ENCODE measurements around the gene EEIG2. TPM values are rescaled to one million over a fixed set of nuclear protein-coding genes. Genes with fewer than 3 reads are reported as not detected.

The EEIG2 gene
- total and polyA plus RNA-seq, 2 donors (not counting 3 experiments of a cell fraction or from before 2014, with no cell fraction given), result 2.5 to 7.2 TPM

- ChIA-PET CTCF (interaction anchor here (1.0 to 2.3 kb wide), 8 partner anchors 8 to 107 kb away, joined by 3 to 28 read pairs (median 5); partner anchors contain the start of genes EEIG2 and PRPF38B), POLR2A (no interaction called here)
- Histone ChIP-seq H2AFZ (ENCODE audit: low read depth, low read length) (no peak overlapping the region), H3K27me3 (ENCODE audit: control insufficient read depth in 2 of 2, insufficient read depth in 2 of 2, low read length in 2 of 2) (no peaks in the 10 kb centered on the region), H3K4me2 (ENCODE audit: insufficient read depth, low read length) (peak overlapping the region; percentile 72), H3K36me3 (ENCODE audit: control insufficient read depth in 2 of 2, extremely low read depth in 1 of 2, insufficient read depth in 2 of 2, low read length in 2 of 2) (no peaks in the 10 kb centered on the region), H3K27ac (ENCODE audit: insufficient read depth, low read depth, low read length) (peak overlapping the region; percentile 73), H3K9me1 (replicated peaks; ENCODE audit: control insufficient read depth, extremely low read depth, insufficient read depth, low read length) (no peaks in the 10 kb centered on the region), H3K4me1 (ENCODE audit: control insufficient read depth, extremely low read depth, insufficient read depth, low read length) (peaks cover 41% of the 10 kb centered on the region), H3K9me3 (replicated peaks; ENCODE audit: control insufficient read depth, insufficient read depth, low read length) (peaks cover 3% of the 10 kb centered on the region), H3K4me3 (replicated peaks in 1 of 3; ENCODE audit: insufficient read depth in 1 of 3, low read depth in 1 of 3, low read length in 3 of 3) (no peak overlapping the region), H3K79me2 (ENCODE audit: control insufficient read depth, insufficient read depth, low read length) (no peaks in the 10 kb centered on the region), H4K20me1 (replicated peaks; ENCODE audit: control insufficient read depth, extremely low read depth, insufficient read depth, low read length) (no peaks in the 10 kb centered on the region), H3K9ac (replicated peaks; ENCODE audit: extremely low read depth, insufficient read depth, low read length) (peak overlapping the region; percentile 33)
- BruUV-seq (replicated peaks), result no TSS peak
- DNase-seq (ENCODE audit: low read depth, low spot score) (peak; percentile 32), FAIRE-seq (no peak)
- TF ChIP-seq JUN (IDR thresholded peaks at IDR 0.05; ENCODE audit: borderline replicate concordance, insufficient read depth, insufficient read length, low read depth) (no peak), FOS (IDR thresholded peaks at IDR 0.05; ENCODE audit: borderline replicate concordance, insufficient read depth, low read length) (no peak), MAX (IDR thresholded peaks at IDR 0.05; ENCODE audit: insufficient read depth, insufficient read length) (no peak)
- dilution Hi-C loops (cut with MboI; ENCODE audit: extremely low pct_ligation_motif_present, low sequenced_read_pairs) (no loop called here), intact Hi-C loops (cut with micrococcal nuclease) (no loop called here)
Measured at GRCh38 chr1:108585313-108585712, 25.4 kb downstream of the EEIG2 start.

- BruUV-seq (replicated peaks), result TSS peak; percentile 50
- ChIA-PET POLR2A (no interaction called here), CTCF (interaction anchor here (2.5 to 3.7 kb wide), 2 partner anchors 30 to 53 kb away, joined by 17 to 21 read pairs; partner anchors contain the start of gene EEIG2)
- H3K27me3 ChIP-seq (ENCODE audit: control insufficient read depth in 2 of 2, insufficient read depth in 2 of 2, low read length in 2 of 2), result no peaks in the 10 kb centered on the region
- H3K9me1 ChIP-seq (replicated peaks; ENCODE audit: control insufficient read depth, extremely low read depth, insufficient read depth, low read length), result no peaks in the 10 kb centered on the region
- peak overlapping the region; percentile 94 for H3K27ac ChIP-seq (ENCODE audit: insufficient read depth, low read depth, low read length)
- peaks cover 44% of the 10 kb centered on the region for H3K4me1 ChIP-seq (ENCODE audit: control insufficient read depth, extremely low read depth, insufficient read depth, low read length)
- DNase-seq (ENCODE audit: low read depth, low spot score), result peak; percentile 84
- FAIRE-seq, result no peak
- no peaks in the 10 kb centered on the region for H3K79me2 ChIP-seq (ENCODE audit: control insufficient read depth, insufficient read depth, low read length)
- no peaks in the 10 kb centered on the region for H4K20me1 ChIP-seq (replicated peaks; ENCODE audit: control insufficient read depth, extremely low read depth, insufficient read depth, low read length)
- intact Hi-C loops (cut with micrococcal nuclease), result loop anchor here (2.0 to 5.0 kb wide), 4 partner anchors 52 to 242 kb away; partner anchors contain the start of genes PRPF38B and STXBP3
- dilution Hi-C loops (cut with MboI; ENCODE audit: extremely low pct_ligation_motif_present, low sequenced_read_pairs), result no loop called here
- peak overlapping the region in 1 of 3 experiments; percentile 13 for H3K4me3 ChIP-seq (replicated peaks in 1 of 3; ENCODE audit: insufficient read depth in 1 of 3, low read depth in 1 of 3, low read length in 3 of 3)
- no peaks in the 10 kb centered on the region for H3K36me3 ChIP-seq (ENCODE audit: control insufficient read depth in 2 of 2, extremely low read depth in 1 of 2, insufficient read depth in 2 of 2, low read length in 2 of 2)
- peak overlapping the region; percentile 90 for H3K4me2 ChIP-seq (ENCODE audit: insufficient read depth, low read length)
- no peak for TF ChIP-seq POLR2AphosphoS5 (IDR thresholded peaks at IDR 0.05; ENCODE audit: insufficient read depth, low read depth, low read length)
- TF ChIP-seq GATA2 (IDR thresholded peaks at IDR 0.05; ENCODE audit: insufficient read depth, insufficient read length, low read depth, low read length), result no peak
- TF ChIP-seq EZH2 (IDR thresholded peaks at IDR 0.05; ENCODE audit: borderline replicate concordance, low read depth, low read length, severe bottlenecking), result no peak
- TF ChIP-seq, protein P1, sequence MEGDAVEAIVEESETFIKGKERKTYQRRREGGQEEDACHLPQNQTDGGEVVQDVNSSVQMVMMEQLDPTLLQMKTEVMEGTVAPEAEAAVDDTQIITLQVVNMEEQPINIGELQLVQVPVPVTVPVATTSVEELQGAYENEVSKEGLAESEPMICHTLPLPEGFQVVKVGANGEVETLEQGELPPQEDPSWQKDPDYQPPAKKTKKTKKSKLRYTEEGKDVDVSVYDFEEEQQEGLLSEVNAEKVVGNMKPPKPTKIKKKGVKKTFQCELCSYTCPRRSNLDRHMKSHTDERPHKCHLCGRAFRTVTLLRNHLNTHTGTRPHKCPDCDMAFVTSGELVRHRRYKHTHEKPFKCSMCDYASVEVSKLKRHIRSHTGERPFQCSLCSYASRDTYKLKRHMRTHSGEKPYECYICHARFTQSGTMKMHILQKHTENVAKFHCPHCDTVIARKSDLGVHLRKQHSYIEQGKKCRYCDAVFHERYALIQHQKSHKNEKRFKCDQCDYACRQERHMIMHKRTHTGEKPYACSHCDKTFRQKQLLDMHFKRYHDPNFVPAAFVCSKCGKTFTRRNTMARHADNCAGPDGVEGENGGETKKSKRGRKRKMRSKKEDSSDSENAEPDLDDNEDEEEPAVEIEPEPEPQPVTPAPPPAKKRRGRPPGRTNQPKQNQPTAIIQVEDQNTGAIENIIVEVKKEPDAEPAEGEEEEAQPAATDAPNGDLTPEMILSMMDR (IDR thresholded peaks at IDR 0.05; ENCODE audit: extremely low read depth in 1 of 2, insufficient read depth in 1 of 2, low read depth in 1 of 2, low read length in 2 of 2), result no peak
- no peak for TF ChIP-seq MAX (IDR thresholded peaks at IDR 0.05; ENCODE audit: insufficient read depth, insufficient read length)
- TF ChIP-seq JUN (IDR thresholded peaks at IDR 0.05; ENCODE audit: borderline replicate concordance, insufficient read depth, insufficient read length, low read depth), result no peak
- no peak for TF ChIP-seq MYC (IDR thresholded peaks at IDR 0.05; ENCODE audit: low read depth, low read length)
- TF ChIP-seq POLR2A (IDR thresholded peaks at IDR 0.05; ENCODE audit: low read depth, low read length), result no peak
- TF ChIP-seq FOS (IDR thresholded peaks at IDR 0.05; ENCODE audit: borderline replicate concordance, insufficient read depth, low read length), result no peak
- H3K9me3 ChIP-seq (replicated peaks; ENCODE audit: control insufficient read depth, insufficient read depth, low read length), result no peaks in the 10 kb centered on the region
- no peak overlapping the region for H2AFZ ChIP-seq (ENCODE audit: low read depth, low read length)
- H3K9ac ChIP-seq (replicated peaks; ENCODE audit: extremely low read depth, insufficient read depth, low read length), result peak overlapping the region; percentile 83
Measured at GRCh38 chr1:108590441-108590840, 30.5 kb downstream of the EEIG2 start.

All from endothelial cell of umbilical vein (primary cell).